Measurements from ENCODE around the gene GFI1B.
"Not testable (repeated sequence)": the region's sequence is repeated elsewhere in the genome, so short reads cannot be mapped to it uniquely, and the experiment has no call there.

The GFI1B gene

DNA sequence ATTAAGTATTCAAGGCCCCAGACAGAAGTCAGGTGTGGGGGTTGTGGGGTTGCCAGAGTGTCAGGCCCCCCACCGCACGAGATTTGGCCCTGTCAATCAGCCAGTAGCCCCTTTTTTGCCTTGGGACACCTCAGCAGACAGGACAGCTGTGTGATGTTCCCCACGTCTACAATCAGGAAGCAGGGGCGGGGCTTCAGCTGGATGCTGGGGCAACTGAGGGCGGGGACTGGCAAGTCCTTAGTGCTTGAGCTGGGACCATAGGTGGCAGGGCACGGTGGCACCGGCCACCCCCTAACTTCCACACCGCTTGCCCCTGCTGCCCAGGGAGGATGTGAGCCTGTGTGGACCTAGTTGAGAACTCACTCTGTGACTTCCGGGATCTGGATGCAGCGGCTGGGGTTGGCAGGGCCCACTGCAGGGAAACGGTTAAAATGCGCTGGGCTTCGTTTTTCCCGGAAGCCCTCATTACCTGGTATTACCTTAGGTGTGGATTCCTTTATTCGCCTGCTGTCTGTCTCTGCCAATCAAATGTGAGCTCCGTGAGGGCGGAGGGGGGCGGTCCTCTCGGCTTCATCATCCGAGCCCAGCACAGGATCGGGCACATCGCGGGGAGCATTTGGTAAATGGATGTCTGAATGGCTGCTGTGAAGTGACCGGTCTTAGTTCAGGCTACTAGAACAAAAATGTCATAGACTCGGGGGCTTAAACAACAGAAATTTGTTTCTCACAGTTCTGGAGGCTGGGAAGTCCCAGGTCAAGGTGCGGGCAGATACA, 44.8 kb downstream of the GFI1B start:
- no peak for DNase-seq

- no peak for DNase-seq
These were observed 47.9 kb downstream of the GFI1B start for GRCh38 chr9:133026426-133026825.

GRCh38 chr9:133027134-133027533, 48.6 kb downstream of the GFI1B start:
- DNase-seq = no peak

DNA sequence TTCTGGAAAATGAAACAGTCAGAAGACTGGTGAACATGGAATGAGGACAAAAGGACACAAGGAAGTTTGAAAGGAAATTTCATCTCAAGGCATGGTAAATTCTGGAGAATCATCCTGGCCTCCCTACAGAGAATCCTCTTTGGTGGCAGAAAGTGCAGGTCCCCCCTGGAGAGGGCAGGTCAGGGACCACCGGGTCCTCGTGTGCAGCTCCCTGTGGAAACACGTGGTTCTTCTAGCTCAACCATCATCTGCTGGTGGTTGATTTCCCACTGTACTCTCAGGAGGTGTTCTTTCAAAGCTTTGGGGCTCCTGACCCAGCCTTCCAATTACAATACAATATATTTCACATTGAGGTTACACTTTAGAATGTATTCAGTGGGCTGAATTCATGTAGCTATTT, 49.7 kb downstream of the GFI1B start:
- DNase-seq = no peak

DNA sequence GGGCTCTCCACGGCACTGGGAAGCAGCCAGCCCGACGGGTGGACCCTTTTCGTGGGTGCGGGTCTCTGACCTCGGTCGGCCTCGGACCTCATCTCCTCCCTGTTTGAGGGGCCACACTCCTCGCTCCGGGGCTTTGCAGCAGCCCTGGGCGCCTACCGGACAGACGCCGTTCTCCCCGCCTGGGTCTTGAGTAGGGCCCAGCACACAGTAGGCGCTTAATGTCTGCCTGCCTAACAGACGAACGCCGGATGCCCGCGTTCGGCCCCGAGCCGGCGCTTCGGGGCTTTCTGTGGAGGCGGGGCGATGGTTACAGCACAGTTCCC, 51.5 kb downstream of the GFI1B start:
- no peak for DNase-seq

- DNase-seq = peak; percentile 98
These were observed 52.0 kb downstream of the GFI1B start, which contains the start of gene GTF3C5 for GRCh38 chr9:133030317-133031129. GTF3C5 (plus strand) TSS chr9:133030997; CDS start chr9:133031012, 15 bp downstream.

DNA sequence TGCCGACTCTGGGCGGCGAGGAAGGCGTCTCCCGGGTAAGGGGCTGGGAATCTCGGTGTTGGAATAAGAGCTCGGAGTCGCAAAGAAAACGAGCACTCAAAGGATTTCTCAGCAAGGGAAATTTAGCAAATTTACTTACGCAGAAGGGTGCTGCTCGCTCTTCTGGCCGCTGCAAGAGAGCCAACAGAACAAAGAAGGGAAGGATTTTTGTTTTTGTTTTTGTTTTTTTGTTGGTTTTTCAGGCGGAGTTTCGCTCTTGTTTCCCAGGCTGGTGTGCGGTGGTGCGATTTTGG, 52.6 kb downstream of the GFI1B start:
- no peak for DNase-seq

- DNase-seq = no peak
These were observed 53.0 kb downstream of the GFI1B start for GRCh38 chr9:133031496-133031911.

- DNase-seq = no peak
These were observed 53.7 kb downstream of the GFI1B start for GRCh38 chr9:133032171-133032570.

DNA sequence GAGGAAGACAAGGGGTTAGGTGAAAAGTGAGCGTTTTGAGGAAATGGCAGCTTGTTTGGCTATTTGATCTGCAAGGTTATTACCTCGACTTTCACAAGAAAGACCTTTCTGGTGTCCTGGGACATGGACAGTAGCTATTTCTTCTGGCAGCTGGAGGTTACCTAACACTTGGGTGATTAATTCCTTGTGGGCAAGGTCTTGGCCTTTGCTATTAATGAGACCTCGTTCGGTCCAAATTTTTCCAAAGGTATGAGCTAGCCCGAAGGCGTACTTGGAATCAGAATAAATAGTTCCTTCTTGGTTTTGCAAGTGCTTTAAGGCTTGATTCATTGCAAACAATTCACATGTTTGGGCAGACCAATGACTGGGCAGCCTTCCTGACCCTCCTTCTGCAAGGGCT, 57.2 kb downstream of the GFI1B start:
- DNase-seq = no peak

GRCh38 chr9:133037775-133038515, 59.5 kb downstream of the GFI1B start:
- no peak for DNase-seq

DNA sequence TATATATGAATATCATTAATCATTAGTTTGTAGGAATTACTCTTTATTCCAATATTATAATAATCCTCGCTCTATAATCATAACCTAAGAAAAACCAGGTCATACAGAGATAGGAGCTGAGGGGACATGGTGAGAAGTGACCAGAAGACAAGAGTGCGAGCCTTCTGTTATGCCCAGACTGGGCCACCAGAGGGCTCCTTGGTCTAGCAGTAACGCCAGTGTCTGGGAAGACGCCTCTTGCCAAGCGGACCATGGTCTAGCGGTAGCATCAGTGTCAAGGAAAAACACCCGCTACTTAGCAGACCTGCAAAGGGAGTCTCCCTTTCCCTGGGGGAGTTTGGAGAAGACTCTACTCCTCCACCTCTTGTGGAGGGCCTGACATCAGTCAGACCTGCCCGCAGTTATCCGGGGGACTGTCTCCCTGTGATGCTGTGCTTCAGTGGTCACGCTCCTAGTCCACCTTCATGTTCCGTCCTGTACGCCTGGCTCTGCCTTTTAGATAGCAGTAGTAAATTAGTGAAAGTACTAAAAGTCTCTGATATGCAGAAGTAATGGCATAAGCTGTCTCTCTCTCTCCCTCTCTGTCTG, 62.5 kb downstream of the GFI1B start:
- DNase-seq = not testable (repeated sequence)

Measured in NCI-H1048 (cell line).